ENCODE results near the gene IL2RA. TPM values are rescaled to one million over a fixed set of nuclear protein-coding genes. Genes with fewer than 3 reads are reported as not detected.

Gene IL2RA
- polyA plus RNA-seq, 1 donor from 2014 or later, result not detected

- H3K79me2 ChIP-seq (replicated peaks; ENCODE audit: insufficient read depth, low read length), result no peaks in the 10 kb centered on the region
- no peak overlapping the region for H3K9ac ChIP-seq (ENCODE audit: low read length)
- no peak overlapping the region for H3K4me3 ChIP-seq (ENCODE audit: low read length)
- no peaks in the 10 kb centered on the region for H3F3A ChIP-seq (ENCODE audit: insufficient read depth, low read length, poor library complexity, severe bottlenecking)
- no peak overlapping the region for H3K27ac ChIP-seq (ENCODE audit: low read length)
- no peaks in the 10 kb centered on the region for H4K20me1 ChIP-seq (ENCODE audit: insufficient read depth)
- no peak overlapping the region for H2AFZ ChIP-seq (ENCODE audit: low read depth, low read length)
- no peaks in the 10 kb centered on the region for H3K9me3 ChIP-seq (ENCODE audit: low read length)
- no peaks in the 10 kb centered on the region for H3K9me2 ChIP-seq (ENCODE audit: insufficient read depth, low read length)
- H3K27me3 ChIP-seq (ENCODE audit: insufficient read depth, low read depth, low read length), result no peaks in the 10 kb centered on the region
- no peaks in the 10 kb centered on the region for H3K36me3 ChIP-seq (ENCODE audit: insufficient read depth, low read length)
- H3K4me2 ChIP-seq (ENCODE audit: low read length), result no peak overlapping the region
- TF ChIP-seq SMC3 (conservative IDR thresholded peaks at IDR 0.05; ENCODE audit: poor library complexity) (no peak), EP300 (conservative IDR thresholded peaks at IDR 0.05; ENCODE audit: poor library complexity, severe bottlenecking) (no peak), MXI1 (conservative IDR thresholded peaks at IDR 0.05; ENCODE audit: poor library complexity, severe bottlenecking) (no peak), TAF1 (IDR thresholded peaks at IDR 0.05; ENCODE audit: low read depth) (no peak), POLR2AphosphoS5 (IDR thresholded peaks at IDR 0.05) (no peak), EZH2 (IDR thresholded peaks at IDR 0.05; ENCODE audit: borderline replicate concordance, insufficient read depth, low read length, poor library complexity, severe bottlenecking) (no peak), RAD21 (conservative IDR thresholded peaks at IDR 0.05) (no peak)
- TF ChIP-seq, protein P1, sequence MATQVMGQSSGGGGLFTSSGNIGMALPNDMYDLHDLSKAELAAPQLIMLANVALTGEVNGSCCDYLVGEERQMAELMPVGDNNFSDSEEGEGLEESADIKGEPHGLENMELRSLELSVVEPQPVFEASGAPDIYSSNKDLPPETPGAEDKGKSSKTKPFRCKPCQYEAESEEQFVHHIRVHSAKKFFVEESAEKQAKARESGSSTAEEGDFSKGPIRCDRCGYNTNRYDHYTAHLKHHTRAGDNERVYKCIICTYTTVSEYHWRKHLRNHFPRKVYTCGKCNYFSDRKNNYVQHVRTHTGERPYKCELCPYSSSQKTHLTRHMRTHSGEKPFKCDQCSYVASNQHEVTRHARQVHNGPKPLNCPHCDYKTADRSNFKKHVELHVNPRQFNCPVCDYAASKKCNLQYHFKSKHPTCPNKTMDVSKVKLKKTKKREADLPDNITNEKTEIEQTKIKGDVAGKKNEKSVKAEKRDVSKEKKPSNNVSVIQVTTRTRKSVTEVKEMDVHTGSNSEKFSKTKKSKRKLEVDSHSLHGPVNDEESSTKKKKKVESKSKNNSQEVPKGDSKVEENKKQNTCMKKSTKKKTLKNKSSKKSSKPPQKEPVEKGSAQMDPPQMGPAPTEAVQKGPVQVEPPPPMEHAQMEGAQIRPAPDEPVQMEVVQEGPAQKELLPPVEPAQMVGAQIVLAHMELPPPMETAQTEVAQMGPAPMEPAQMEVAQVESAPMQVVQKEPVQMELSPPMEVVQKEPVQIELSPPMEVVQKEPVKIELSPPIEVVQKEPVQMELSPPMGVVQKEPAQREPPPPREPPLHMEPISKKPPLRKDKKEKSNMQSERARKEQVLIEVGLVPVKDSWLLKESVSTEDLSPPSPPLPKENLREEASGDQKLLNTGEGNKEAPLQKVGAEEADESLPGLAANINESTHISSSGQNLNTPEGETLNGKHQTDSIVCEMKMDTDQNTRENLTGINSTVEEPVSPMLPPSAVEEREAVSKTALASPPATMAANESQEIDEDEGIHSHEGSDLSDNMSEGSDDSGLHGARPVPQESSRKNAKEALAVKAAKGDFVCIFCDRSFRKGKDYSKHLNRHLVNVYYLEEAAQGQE (IDR thresholded peaks at IDR 0.05; ENCODE audit: borderline replicate concordance), result no peak
- TF ChIP-seq, protein P2, sequence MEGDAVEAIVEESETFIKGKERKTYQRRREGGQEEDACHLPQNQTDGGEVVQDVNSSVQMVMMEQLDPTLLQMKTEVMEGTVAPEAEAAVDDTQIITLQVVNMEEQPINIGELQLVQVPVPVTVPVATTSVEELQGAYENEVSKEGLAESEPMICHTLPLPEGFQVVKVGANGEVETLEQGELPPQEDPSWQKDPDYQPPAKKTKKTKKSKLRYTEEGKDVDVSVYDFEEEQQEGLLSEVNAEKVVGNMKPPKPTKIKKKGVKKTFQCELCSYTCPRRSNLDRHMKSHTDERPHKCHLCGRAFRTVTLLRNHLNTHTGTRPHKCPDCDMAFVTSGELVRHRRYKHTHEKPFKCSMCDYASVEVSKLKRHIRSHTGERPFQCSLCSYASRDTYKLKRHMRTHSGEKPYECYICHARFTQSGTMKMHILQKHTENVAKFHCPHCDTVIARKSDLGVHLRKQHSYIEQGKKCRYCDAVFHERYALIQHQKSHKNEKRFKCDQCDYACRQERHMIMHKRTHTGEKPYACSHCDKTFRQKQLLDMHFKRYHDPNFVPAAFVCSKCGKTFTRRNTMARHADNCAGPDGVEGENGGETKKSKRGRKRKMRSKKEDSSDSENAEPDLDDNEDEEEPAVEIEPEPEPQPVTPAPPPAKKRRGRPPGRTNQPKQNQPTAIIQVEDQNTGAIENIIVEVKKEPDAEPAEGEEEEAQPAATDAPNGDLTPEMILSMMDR (IDR thresholded peaks at IDR 0.05; ENCODE audit: poor library complexity, severe bottlenecking), result no peak
These were observed 7.1 kb upstream of the IL2RA start for GRCh38 chr10:6069081-6069931.

DNA sequence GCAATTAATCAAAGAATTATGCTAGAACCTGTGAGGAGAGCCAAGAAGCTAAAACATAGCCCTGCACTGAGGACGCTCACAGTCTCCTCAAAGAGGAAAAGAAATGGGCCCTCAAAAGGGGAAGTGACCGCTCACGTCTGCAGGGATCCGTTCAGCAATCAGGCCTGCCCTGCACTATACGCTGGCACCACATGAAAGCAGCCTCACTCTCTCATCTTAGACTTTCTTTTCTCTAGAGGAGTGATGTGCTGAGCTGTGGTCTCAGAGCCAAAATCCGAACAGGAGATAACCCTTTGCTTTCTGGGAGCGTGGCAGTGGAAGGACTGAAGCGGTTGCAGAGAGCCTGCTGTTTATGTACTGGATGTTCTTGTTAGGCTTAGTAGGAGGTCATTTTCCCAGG is 6.3 kb upstream of the IL2RA start:
- no peaks in the 10 kb centered on the region for H3K9me2 ChIP-seq (ENCODE audit: insufficient read depth, low read length)
- no peak overlapping the region for H3K27ac ChIP-seq (ENCODE audit: low read length)
- H4K20me1 ChIP-seq (ENCODE audit: insufficient read depth), result no peaks in the 10 kb centered on the region
- H3K27me3 ChIP-seq (ENCODE audit: insufficient read depth, low read depth, low read length), result no peaks in the 10 kb centered on the region
- H3K9me3 ChIP-seq (ENCODE audit: low read length), result no peaks in the 10 kb centered on the region
- no peak overlapping the region for H2AFZ ChIP-seq (ENCODE audit: low read depth, low read length)
- H3K9ac ChIP-seq (ENCODE audit: low read length), result no peak overlapping the region
- no peaks in the 10 kb centered on the region for H3K79me2 ChIP-seq (replicated peaks; ENCODE audit: insufficient read depth, low read length)
- no peaks in the 10 kb centered on the region for H3K36me3 ChIP-seq (ENCODE audit: insufficient read depth, low read length)
- no peak for TF ChIP-seq EZH2 (IDR thresholded peaks at IDR 0.05; ENCODE audit: borderline replicate concordance, insufficient read depth, low read length, poor library complexity, severe bottlenecking)
- no peak for TF ChIP-seq EP300 (conservative IDR thresholded peaks at IDR 0.05; ENCODE audit: poor library complexity, severe bottlenecking)
- TF ChIP-seq TAF1 (IDR thresholded peaks at IDR 0.05; ENCODE audit: low read depth), result no peak
- TF ChIP-seq MXI1 (conservative IDR thresholded peaks at IDR 0.05; ENCODE audit: poor library complexity, severe bottlenecking), result no peak
- TF ChIP-seq, protein P2 (IDR thresholded peaks at IDR 0.05; ENCODE audit: poor library complexity, severe bottlenecking), result no peak
- TF ChIP-seq RAD21 (conservative IDR thresholded peaks at IDR 0.05), result no peak
- TF ChIP-seq, protein P1 (IDR thresholded peaks at IDR 0.05; ENCODE audit: borderline replicate concordance), result no peak
- TF ChIP-seq POLR2AphosphoS5 (IDR thresholded peaks at IDR 0.05), result no peak
- no peak for TF ChIP-seq SMC3 (conservative IDR thresholded peaks at IDR 0.05; ENCODE audit: poor library complexity)
- no peak overlapping the region for H3K4me2 ChIP-seq (ENCODE audit: low read length)
- no peaks in the 10 kb centered on the region for H3F3A ChIP-seq (ENCODE audit: insufficient read depth, low read length, poor library complexity, severe bottlenecking)
- H3K4me3 ChIP-seq (ENCODE audit: low read length), result no peak overlapping the region

All from neural cell (in vitro differentiated cells).